Measurements from ENCODE around the gene CBFA2T3.
"Not testable (repeated sequence)": the region's sequence is repeated elsewhere in the genome, so short reads cannot be mapped to it uniquely, and the experiment has no call there.

Gene CBFA2T3

GRCh38 chr16:89013111-89013510, 36.1 kb upstream of the CBFA2T3 start:
- DNase-seq (ENCODE audit: low read depth in 2 of 2), result no peak

- DNase-seq (ENCODE audit: low read depth in 2 of 2), result no peak
These were observed 35.6 kb upstream of the CBFA2T3 start for GRCh38 chr16:89012622-89012995.

GRCh38 chr16:89011909-89012621, 35.1 kb upstream of the CBFA2T3 start:
- no peak for DNase-seq (ENCODE audit: low read depth in 2 of 2)

GRCh38 chr16:89010210-89010925, 33.4 kb upstream of the CBFA2T3 start:
- DNase-seq (ENCODE audit: low read depth in 2 of 2), result no peak

GRCh38 chr16:89009343-89010209, 32.6 kb upstream of the CBFA2T3 start:
- DNase-seq (ENCODE audit: low read depth in 2 of 2), result no peak

- DNase-seq (ENCODE audit: low read depth in 2 of 2), result not testable (repeated sequence)
These were observed 31.8 kb upstream of the CBFA2T3 start for GRCh38 chr16:89008796-89009195.

- DNase-seq (ENCODE audit: low read depth in 2 of 2), result no peak
These were observed 30.6 kb upstream of the CBFA2T3 start for GRCh38 chr16:89007371-89008249.

- DNase-seq (ENCODE audit: low read depth in 2 of 2), result no peak
These were observed 29.2 kb upstream of the CBFA2T3 start for GRCh38 chr16:89006036-89006752.

GRCh38 chr16:89005201-89006035, 28.4 kb upstream of the CBFA2T3 start:
- no peak for DNase-seq (ENCODE audit: low read depth in 2 of 2)

- no peak for DNase-seq (ENCODE audit: low read depth in 2 of 2)
These were observed 27.3 kb upstream of the CBFA2T3 start for GRCh38 chr16:89004209-89004831.

GRCh38 chr16:89003831-89004208, 26.8 kb upstream of the CBFA2T3 start:
- DNase-seq (ENCODE audit: low read depth in 2 of 2), result no peak

GRCh38 chr16:89002851-89003830, 26.1 kb upstream of the CBFA2T3 start:
- no peak for DNase-seq (ENCODE audit: low read depth in 2 of 2)

GRCh38 chr16:89002081-89002480, 25.1 kb upstream of the CBFA2T3 start:
- not testable (repeated sequence) for DNase-seq (ENCODE audit: low read depth in 2 of 2)

GRCh38 chr16:89001117-89002027, 24.4 kb upstream of the CBFA2T3 start:
- no peak for DNase-seq (ENCODE audit: low read depth in 2 of 2)

GRCh38 chr16:89000207-89000959, 23.4 kb upstream of the CBFA2T3 start:
- DNase-seq (ENCODE audit: low read depth in 2 of 2), result no peak

- DNase-seq (ENCODE audit: low read depth in 2 of 2), result no peak
These were observed 22.6 kb upstream of the CBFA2T3 start for GRCh38 chr16:88999457-89000206.

Data from fibroblast of skin of left quadriceps (primary cell).